ENCODE data around the gene ISM1.

Gene ISM1

DNA sequence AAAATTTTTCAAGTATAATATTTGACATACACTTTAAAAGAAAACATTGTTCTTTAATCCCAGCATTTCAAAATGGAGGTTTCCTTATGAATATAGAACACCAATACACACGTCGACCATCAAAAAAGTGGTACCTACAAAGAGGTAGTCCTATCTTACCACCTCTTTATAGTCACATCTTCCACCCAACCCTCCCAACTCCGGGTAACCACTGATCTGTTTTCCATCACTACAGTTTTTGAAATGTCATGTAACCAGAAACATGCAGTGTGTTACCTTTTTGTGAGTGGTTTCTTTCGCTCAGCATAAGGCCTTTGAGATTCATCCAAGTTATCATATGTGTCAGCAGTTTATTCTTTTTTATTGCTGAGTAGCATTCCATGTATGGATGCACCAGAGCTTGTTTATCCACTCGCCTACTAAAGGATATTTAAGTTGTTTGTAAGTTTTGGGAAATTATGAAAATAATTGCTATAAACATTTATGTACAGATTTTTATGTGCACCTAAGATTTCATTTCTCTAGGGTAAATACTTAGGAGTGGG is 104.8 kb downstream of the ISM1 start:
- H3K4me3 ChIP-seq (ENCODE audit: low read length): no peak overlapping the region
- no peak for DNase-seq (ENCODE audit: low read depth)
- TF ChIP-seq CTCF (IDR thresholded peaks at IDR 0.05; ENCODE audit: insufficient read depth, low read depth, low read length, missing control alignments): no peak

- no peak for TF ChIP-seq CTCF (IDR thresholded peaks at IDR 0.05; ENCODE audit: insufficient read depth, low read depth, low read length, missing control alignments)
- peak; percentile 21 for DNase-seq (ENCODE audit: low read depth)
- no peak overlapping the region for H3K4me3 ChIP-seq (ENCODE audit: low read length)
These were observed 110.5 kb downstream of the ISM1 start for GRCh38 chr20:13331536-13331935.

GRCh38 chr20:13333036-13333435 is 112.0 kb downstream of the ISM1 start:
- no peak for DNase-seq (ENCODE audit: low read depth)
- no peak for TF ChIP-seq CTCF (IDR thresholded peaks at IDR 0.05; ENCODE audit: insufficient read depth, low read depth, low read length, missing control alignments)

GRCh38 chr20:13333793-13334192 is 112.7 kb downstream of the ISM1 start:
- DNase-seq (ENCODE audit: low read depth): no peak
- TF ChIP-seq CTCF (IDR thresholded peaks at IDR 0.05; ENCODE audit: insufficient read depth, low read depth, low read length, missing control alignments): no peak
- H3K4me3 ChIP-seq (ENCODE audit: low read length): no peak overlapping the region

More at GRCh38 chr20:13333036-13333435, 112.0 kb downstream of the ISM1 start:
- no peak overlapping the region for H3K4me3 ChIP-seq (ENCODE audit: low read length)

GRCh38 chr20:13336308-13337089 is 115.4 kb downstream of the ISM1 start:
- peak; percentile 82 for DNase-seq (ENCODE audit: low read depth)
- H3K4me3 ChIP-seq (ENCODE audit: low read length): no peak overlapping the region
- TF ChIP-seq CTCF (IDR thresholded peaks at IDR 0.05; ENCODE audit: insufficient read depth, low read depth, low read length, missing control alignments): no peak

- H3K4me3 ChIP-seq (ENCODE audit: low read length): no peak overlapping the region
- no peak for TF ChIP-seq CTCF (IDR thresholded peaks at IDR 0.05; ENCODE audit: insufficient read depth, low read depth, low read length, missing control alignments)
- no peak for DNase-seq (ENCODE audit: low read depth)
These were observed 116.2 kb downstream of the ISM1 start for GRCh38 chr20:13337090-13337784.

Measured in epithelial cell of esophagus (primary cell).